HG03354 (cell line): Measurements from ENCODE around the gene CHMP1A.
"Not testable (repeated sequence)": the region's sequence is repeated elsewhere in the genome, so short reads cannot be mapped to it uniquely, and the experiment has no call there.

Source experiments
- ATAC-seq: cut with Tn5 transposase; IDR thresholded peaks from one replicate; pipeline ENCODE4 v1.9.1; 2021; ENCODE audit warnings: mild to moderate bottlenecking; ENCODE audit not compliant: unreplicated experiment, poor library complexity, severe bottlenecking

The CHMP1A gene

DNA sequence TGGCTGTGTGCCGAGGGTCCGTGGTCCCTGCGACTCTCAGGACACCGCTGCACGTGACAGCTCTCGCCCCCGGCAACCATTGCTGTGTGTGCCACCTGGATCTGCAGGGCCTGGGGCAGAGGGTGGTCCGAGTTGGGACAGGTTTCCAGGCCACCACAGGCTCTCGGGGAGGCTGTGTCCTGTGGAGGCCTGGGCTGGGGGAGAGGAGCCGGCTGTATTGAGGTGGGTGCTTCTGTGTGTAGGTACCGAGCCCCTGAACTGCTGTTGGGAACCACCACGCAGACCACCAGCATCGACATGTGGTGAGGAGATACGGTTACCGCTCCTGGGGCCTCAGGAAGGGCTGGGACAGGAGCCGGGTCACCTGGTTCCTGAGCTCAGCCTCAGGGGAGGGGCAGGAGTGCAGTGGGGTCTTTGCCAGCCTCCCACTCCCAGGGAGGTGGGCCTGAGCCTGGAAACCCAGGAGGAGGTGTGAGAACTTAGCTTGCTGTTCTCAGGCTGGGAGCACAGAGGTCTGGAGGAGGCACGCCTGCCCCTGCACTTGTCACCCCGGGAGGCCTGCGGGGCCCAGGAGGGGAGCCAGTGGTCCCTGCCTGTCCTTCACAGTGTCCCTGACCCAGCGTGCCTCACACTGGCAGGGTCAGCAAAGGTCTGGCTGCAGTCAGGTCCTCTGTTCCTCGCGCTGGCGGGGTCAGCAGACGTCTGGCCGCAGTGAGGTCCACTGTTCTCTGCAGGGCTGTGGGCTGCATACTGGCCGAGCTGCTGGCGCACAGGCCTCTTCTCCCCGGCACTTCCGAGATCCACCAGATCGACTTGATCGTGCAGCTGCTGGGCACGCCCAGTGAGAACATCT lies 36.6 kb upstream of the CHMP1A start:
- ATAC-seq = no peak

DNA sequence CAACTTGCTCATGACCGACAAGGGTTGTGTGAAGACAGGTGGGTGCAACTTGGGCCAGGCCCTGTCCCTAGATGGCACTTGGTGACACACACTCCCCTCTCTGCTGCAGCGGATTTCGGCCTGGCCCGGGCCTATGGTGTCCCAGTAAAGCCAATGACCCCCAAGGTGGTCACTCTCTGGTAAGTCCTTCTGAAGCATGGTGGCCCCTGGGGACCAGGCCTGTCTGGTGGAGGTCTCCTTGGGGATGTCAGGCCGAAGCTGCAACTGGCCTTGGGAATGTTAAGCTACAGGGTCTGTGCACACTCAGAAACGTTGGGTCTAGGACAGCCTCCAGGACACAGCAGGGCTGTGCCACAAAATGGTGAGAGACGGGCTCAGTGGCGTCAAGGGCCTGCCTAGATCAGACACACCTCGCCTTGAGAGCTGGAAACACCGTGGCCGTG lies 35.8 kb upstream of the CHMP1A start:
- no peak for ATAC-seq

GRCh38 chr16:89691986-89692569 lies 34.6 kb upstream of the CHMP1A start:
- ATAC-seq = no peak

DNA sequence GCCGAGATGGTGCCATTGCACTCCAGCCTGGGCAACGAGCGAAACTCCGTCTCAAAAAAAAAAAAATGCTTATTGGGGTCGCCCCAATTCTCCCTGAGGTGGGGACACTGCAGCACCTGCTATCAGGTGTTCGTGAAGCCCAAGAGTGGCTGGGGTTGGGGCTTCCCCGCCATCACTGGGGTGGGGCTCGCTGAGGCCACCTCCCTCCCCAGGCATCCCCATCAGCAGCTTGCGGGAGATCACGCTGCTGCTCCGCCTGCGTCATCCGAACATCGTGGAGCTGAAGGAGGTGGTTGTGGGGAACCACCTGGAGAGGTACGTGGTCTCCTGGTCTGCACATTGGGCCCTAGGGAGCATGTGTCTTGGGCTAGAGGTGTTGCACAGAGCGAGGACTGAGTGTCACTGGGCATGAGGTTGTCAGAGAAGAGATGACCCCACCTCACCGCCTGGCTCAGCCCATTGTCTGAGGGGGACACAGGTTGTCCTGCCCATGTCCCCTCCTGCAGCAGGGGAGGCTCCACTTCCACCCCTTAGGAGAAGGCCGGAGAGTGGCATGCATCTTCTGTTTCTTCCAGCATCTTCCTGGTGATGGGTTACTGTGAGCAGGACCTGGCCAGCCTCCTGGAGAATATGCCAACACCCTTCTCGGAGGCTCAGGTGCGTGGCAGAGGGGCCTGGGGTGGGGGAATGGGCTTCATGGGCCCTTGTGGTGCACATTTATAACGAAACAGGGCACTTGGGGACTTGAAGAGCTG lies 33.9 kb upstream of the CHMP1A start:
- ATAC-seq = no peak

DNA sequence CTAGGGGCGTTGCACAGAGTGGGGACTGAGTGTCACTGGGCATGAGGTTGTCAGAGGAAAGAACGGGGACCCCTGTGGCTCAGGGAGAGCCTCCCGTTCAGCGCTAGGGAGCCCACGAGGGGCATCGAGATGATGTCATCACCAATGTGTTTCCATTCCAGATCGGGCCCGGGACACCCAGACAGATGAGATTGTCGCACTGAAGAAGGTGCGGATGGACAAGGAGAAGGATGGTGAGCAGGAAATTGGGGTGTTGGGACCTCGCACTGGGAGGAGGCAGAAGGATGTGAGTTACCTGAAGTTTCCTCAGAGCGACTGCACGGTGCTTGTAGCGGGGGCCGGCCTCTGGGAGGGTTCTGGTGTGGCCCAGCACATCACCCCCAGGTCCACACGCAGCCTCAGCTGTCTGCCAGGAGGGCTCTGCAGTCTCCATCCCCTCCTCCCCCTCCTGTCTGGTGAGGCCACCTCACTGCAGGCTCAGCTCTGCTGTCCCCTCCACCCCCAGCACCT lies 32.9 kb upstream of the CHMP1A start:
- no peak for ATAC-seq

GRCh38 chr16:89689621-89690020 lies 32.1 kb upstream of the CHMP1A start:
- ATAC-seq = not testable (repeated sequence)

DNA sequence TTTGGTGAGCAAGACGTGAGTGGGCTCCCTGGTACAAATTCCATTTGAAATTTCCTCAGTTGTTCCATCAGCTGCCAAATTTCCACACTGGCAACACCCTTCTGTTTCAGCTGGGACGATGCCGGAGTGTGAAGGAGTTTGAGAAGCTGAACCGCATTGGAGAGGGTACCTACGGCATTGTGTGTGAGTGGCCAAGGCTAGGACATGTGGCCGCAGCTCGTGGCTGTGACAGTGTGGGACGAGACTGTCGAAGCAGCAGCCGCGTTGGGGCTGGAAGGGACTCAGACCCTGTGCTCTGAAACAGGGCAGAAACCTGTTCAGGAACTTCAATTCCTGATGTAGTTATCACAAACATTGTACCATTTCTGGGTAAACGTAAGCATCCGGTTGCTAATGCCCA lies 31.6 kb upstream of the CHMP1A start:
- ATAC-seq = no peak

- no peak for ATAC-seq
Observed at GRCh38 chr16:89688395-89688794, 30.9 kb upstream of the CHMP1A start.

DNA sequence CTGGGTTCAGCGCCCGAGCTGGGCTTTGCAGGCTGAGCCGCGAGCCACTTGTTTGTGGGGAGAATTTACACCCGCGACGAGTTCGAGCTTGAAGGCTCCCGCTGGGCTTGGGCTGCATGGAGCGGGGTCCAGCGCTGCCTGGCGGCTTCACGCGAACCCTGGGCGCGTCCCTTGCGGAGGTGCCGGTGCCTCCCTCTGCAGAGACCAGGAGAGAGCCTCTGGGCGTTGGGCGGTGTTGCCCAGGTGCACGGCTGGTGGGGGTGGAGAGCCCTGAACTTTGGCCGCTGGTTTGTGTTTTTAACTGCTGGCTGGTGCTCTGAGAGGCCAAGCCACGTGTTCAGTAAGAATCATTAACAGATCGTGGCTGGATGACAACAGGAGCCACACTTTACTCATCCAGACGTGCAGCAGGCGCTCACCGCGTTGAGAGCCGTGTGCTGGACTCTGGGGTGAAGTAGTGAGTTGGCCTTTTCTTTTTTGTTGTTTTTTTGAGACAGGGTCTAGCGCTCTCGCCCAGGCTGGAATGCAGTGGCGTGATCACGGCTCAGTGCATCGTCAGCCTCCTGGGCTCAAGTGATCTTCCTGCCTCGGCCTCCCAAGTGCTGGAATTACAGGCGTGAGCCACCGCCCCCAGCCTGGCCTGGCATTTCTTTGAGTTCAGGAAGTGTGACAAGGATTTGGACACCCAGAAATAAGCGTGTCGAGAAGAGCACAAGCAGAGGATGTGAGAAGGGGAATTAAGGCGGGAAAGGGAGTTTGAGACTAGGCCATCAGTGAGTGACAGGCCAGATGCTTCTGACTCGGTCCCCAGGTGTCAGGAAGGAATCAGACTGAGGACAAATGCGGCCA lies 29.8 kb upstream of the CHMP1A start:
- ATAC-seq = peak; percentile 56

DNA sequence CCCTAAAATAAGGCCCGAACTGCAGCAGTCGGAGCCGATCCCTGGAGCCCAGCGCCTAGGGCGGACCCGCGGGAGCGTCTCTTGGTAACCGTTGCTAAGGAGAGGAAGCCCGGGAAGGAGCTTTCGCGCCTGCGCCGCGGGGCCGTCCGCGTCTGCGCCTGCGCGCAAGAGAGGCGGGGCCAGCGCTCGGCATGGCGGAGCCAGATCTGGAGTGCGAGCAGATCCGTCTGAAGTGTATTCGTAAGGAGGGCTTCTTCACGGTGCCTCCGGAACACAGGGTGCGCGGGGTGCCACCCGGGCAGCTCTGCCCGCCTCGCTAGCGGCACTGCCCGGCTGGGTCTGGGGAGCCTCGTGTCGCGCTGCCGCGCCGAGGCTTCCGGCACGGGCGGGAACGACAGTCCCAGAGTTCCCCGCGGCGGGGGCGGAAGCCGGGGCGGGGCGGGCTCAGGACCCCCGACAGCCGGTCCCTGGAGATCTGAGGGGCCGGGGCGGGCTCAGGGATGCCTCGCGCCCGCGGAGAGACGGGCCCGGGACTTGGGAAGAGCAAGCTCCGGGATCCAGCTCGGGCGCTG lies 29.1 kb upstream of the CHMP1A start, which contains the start of gene CDK10:
Gene CDK10, plus strand, starts transcription at position 170 of the 572 bp plus-strand sequence. Its CDS starts 22 bp downstream, at position 192.
- peak; percentile 82 for ATAC-seq

- ATAC-seq = no peak
Observed at GRCh38 chr16:89685916-89686315, 28.4 kb upstream of the CHMP1A start.

DNA sequence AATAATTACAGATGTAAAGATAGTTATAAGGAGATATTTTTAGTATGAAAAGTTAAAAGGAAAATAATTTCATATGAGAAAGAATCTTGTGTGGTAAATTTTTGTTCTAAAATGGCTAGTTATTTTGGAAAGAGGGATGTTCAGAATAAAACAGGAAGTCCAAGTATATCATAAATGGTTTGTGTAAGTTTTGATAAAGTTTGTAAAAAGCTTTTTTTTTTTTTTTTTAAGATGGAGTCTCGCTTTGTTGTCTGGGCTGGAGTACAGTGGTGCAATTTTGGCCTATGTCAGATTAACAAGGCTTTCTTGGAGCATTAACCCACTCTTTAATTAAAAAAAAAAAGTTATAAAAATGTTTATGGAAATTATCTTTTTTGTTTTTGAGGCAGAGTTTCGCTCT lies 20.8 kb upstream of the CHMP1A start:
- ATAC-seq = no peak

- ATAC-seq = no peak
Observed at GRCh38 chr16:89672177-89672941, 14.9 kb upstream of the CHMP1A start.

GRCh38 chr16:89671565-89671964 lies 14.1 kb upstream of the CHMP1A start:
- not testable (repeated sequence) for ATAC-seq

DNA sequence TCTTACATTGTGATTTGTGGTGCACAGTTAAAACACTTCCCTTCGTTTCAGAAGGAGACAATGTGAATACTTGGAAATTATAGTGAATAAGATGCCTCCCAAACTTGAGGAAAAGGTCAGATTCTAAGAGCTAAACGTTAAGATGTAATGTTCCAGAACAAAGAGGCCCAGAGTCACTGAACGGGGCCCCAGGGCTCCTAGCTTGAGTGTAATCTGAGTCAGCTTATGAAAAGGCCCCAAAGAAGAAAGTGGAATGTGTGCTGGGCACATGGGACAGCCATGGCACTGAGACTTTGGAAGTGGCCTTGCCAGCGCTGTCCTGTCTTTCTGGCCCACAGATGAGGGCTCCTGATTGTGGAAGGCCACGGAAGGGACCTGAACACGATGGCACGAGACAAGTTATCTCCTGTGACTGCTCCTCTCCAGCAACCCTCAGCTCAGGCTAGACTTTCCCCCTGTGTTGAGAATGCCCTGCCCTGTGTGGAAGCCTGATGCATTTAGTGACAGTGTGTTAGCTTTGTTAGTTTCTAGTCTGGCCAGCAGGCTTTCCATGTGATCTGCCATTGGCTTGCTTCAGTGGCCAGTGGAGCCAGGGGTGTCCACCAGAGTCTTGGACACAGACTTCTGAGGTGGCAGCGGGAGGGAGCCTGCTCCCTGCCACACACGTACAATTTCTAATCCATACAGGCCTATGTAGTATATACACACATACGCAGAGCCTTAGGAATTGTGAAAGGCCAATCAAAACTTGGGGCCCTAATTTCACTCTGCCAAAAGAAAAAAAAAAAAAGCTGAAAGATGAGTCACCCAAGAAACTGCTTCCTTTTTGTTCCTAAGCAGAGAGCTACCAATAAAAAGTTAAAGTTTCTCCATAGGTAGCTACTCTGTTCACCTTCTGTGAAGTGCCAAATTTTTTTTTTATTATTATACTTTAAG lies 13.3 kb upstream of the CHMP1A start:
- ATAC-seq = no peak

DNA sequence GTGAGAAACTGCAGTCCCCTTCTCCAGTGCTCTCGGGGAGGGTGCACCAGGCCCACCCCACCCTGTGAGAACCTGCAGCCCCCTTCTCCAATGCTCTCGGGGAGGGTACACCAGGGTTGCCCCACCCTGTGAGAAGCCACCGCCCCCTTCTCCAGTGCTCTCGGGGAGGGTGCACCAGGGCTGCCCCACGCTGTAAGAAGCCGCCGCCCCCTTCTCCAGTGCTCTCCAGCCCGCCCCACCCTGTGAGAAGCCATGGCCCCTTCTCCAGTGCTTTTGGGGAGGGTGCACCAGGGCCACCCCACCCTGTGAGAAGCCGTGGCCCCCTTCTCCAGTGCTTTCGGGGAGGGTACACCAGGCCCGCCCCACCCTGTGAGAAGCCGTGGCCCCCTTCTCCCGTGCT lies 12.2 kb upstream of the CHMP1A start:
- ATAC-seq = no peak

GRCh38 chr16:89668790-89669158 lies 11.3 kb upstream of the CHMP1A start:
- ATAC-seq = no peak
